GM18526 (cell line): ENCODE data around the gene ROPN1.
"Not testable (repeated sequence)": the region's sequence is repeated elsewhere in the genome, so short reads cannot be mapped to it uniquely, and the experiment has no call there.

Experiments used
- POLR2A ChIP-seq: IDR thresholded peaks from 3 replicates; pipeline ENCODE4 v1.6.1; 2011; ENCODE audit not compliant: insufficient read length; ENCODE audit errors: extremely low read depth

The ROPN1 gene

DNA sequence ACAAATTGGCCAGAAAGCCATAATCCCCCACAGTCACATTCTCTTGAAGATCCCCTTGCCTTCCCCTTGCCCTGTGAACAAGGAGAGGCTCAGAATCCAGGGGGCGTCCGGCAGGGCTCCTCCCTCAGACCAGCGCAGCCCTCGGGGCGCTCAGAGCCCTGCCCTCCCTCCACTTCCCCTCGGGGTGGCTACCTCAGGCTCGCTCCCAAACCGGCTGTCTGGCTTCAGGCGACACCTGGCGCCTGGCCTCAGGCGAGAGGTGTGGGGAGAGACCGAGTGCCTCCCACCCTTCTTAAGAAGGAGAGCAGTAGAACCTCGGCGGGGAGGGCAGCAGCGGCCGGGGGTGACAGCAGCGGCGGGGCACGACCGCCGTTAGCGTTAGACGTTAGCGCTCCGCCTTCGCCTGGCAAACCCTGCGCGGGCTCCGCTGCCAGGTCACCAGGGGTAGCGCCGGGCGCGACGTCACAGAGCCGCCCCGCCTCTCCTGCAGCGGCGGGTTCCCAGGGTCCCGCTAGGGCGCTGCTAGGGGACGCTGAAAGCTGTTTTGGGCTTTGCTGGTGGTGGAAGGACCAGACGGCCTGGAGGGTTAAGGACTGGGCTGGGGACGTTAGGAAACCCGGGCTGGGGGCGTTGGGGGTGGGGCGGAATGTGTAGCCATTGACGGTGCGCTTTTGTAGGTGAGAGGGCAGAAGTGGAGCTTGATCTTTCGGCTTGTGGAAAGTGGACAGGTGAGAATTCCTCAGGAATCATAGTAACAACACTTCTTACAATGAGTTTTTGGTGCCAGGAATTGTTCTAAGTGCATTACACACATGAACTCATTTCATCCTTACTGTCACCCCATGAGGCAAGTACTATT is at the start of gene ROPN1:
Gene ROPN1, minus strand, starts transcription at position 395 of the 859 bp plus-strand sequence. CDS start 11,643 bp downstream, outside the sequence.
- TF ChIP-seq POLR2A = not testable (repeated sequence)

DNA sequence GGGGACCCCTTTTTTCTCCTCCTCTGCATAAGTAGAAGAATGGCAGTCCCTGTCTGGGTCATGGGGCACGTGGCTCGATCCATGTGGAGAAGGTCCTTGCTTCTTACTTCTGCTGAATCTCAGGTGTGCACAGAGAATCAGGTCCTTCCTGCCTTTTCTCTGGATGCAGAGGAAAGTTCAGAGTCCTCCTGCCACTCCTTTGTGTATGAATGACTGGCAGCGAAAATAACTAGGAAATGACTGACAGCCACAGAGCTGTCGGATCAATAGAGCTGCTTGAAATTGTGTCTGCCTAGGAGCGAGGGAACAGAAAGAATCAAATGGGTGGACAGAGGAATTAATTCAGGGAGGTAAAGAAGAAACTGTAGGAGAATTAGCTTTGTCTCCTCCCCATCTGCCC is 49.6 kb upstream of the ROPN1 start:
- no peak for TF ChIP-seq POLR2A

DNA sequence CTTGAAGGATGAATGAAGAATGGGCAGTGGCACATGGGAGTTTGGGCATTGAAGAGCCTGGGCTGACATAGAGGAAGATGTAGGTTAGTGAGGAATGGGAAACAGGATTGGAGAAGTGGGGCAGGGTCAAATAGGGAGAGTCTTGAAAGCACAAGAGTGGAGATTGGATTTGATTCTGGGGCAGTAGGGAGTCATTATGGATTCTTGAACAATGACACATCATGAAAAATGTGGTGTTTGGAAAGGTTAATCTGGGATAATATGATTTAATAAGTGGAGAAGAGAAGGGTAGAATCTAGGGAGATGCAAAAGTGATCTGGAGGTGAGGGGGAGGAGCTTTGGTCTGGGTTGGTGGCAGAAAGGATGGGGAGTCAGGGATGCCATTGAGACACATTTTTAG is 45.4 kb upstream of the ROPN1 start:
- TF ChIP-seq POLR2A = no peak

DNA sequence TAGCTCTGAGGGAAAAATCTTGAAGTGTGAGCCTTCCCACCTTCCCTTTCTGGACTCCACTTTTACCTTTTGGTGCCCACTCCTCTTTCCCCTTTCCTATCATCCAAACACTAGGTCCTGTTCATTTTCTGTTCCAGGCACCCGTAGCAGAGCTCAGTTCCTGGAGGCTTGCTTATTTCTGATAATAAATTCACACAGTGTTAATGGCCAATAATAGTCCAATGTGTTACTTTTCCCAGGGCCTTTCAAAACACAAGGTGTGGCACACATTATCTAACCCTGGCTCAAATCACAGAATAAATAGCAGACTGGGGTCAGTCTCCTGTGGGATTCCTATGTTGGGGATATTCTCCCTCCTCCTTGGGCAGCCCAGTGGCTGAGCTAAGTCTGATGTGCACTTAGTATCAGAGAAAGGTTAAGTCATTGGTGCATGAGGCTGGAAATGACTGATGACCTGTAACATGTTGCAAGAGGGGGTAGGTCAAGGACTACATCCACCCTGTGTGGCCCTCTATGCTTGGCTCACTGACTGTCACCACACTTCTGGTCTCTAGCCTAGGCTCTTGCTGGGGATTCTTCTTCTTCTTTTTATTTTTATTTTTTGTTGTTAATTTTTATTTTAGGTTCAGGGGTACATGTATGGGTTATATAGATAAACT is 43.7 kb upstream of the ROPN1 start:
- no peak for TF ChIP-seq POLR2A

DNA sequence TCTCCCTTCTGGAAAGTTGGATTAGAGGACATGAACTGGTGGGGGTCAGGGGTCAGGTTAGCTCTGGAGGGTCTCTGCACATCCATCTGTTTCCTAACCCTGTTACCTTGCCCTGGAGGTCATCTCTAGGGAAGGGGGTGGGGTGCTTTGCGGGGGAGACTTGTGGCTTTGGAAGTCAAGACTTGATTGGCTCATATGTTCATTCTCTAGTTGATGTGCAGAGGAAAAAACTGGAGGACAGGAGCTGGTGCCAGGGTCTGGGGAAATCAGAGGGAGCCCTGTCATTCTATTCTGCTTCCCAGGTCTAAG is 42.9 kb upstream of the ROPN1 start:
- TF ChIP-seq POLR2A = no peak

DNA sequence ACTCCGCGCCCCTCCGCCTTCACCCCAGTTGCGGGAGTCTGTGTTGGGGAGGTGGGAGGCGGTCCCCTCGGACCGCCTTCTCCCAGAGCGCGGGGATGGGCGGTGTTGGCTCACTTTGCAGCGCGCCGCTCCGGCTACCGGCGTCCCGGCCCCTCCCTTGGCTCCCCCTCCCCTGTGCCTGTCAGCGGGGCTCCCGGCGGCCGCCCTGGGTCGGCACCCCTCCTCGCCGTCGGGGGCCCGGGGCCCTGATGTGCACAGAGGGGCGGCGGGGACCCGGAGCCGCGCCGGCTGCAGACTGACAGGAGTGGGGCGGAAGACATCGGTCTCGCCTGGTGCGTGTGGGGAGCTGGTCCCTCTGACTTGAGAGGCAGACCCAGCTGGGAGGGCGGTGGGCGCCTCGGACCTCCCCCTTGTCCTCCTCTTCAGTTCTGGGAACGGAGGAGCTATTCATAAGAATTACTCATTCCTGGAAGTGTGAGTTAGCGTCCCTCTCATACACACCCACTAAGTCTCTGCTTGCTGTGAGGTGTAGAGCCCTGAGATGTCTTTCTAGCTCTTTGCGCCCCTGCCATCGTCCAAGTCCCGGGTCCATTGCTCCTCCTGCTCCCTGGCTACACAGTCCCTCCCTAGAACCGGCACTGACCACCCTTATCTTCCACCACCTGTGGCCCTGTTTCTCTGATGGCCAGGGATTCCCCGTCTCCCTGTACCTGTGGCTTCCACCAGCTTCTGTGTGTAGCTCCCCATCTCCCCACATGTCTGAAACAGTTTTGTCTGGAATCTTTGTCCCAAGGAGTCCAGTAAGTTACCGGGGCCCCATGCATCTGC is 42.3 kb upstream of the ROPN1 start:
- TF ChIP-seq POLR2A = no peak

DNA sequence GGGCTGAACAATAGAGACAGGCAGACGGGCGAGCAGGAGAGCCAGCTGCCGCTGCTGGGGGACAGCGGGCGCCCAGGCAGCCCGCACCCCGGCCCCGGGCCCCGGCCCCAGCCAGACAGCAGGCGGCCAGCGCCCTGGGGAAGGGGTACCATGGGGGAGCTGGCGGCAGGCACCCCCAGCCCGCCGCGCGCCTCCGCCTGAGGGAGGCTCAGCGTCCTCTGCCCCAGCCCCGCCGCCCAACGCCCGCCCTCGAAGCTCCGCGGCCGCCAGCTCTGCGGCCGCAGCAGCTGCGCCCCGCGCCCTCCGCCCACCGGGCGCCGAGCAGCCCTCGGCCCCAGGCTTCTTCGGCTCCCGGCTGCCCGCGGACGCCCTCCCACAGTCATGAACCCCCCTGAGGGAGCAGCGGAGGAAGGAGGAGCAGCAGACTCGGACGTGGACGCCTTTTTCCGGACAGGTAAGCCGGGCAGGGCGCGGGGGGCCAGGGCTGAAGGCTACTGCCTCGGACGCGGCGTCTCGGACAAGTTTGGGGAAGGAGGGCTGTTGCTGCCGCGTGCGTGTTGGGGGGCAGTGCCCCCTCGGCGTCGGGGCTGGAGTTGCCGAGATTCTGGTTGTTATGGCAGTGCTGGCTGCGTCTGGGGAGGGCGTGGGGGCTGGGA is 41.6 kb upstream of the ROPN1 start, which contains the start of gene KALRN:
Gene KALRN, plus strand, starts transcription at position 10 of the 656 bp plus-strand sequence.
- TF ChIP-seq POLR2A = no peak

DNA sequence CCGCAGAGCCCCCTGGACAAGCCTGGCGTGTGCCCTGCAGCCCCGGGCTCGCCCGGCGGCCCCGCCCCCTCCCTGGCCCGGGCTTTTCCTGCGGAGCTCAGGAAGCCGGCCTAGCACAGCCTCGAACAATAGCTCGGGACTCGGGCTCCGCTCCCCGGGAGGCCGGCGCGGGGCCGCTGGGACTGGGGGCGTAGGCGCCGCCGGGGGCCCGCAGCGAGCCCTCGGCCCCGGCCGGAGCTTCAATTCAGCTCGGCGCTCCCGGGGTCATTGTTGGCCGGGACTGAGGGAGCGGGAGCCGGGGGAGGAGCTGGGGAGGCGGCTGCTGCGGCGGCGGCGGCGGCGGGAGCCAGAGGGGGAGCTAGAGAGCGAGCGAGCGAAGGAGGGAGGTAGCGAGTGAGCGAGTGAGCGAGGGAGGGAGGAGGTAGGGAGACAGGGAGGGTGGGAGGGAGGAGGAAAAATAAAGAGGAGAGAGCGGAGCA is 41.0 kb upstream of the ROPN1 start:
- no peak for TF ChIP-seq POLR2A

DNA sequence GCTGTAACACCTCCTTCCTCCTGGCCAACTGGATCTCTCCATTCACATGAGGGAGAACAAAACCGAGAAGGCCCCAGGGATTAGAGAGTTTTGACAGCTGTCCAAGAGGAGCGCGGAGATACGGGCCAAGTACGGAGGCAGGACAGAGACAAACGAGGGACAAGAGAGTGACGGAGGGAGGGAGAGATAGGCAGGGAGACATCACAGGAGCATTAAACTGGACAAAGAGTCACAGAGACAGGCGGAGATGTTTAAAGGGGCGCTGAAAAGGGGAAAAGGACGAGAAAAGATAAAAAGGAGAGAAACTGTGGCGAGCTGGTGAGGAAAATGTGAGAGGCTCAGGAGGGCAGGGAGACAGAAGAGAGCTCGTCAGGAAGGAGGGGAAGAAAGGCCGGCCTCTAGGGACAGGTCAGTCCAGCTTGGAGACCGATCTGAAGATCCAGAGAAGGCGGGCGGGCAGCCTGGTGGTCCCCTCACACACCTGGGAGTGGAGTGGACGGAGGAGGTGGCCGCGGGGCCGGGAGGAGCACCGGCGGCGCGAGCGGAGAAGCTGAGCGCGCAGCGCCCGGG is 40.5 kb upstream of the ROPN1 start:
- no peak for TF ChIP-seq POLR2A

DNA sequence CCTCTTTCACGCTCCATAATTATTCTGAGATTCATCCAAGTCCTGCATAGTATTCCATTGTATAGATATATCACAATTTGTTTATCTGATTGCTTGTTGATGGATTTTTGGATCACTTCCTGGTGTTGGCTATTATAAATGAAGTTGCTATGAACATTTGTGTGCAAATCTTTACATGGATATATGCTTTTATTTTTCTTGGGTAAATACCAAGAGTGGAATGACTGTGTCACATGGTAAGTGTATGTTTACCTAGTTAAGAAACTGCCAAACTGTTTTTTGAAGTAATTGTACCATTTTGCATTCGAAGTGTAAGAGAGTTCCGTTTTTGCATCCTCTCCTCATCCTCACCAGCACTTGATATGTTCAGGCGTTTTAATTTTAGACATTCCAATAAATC is 34.6 kb upstream of the ROPN1 start:
- no peak for TF ChIP-seq POLR2A

DNA sequence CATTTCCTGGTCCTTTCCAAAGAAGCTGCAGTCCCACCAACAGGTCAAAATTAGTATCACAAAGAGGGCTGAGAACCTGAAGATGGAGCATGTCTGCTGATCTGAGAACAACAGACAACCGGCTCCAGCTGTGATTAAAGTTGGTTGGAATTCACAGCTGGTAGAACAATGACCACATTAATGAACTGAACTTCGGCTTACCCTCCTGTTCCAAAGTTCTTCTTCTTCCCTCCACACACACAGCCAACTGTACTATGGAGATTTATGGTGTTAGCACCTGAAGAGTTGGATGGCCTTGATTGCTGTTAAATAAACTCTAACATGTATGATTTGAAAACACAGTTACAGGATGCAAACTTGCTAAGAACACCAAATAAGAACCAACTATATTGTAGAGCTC is 27.4 kb upstream of the ROPN1 start:
- no peak for TF ChIP-seq POLR2A

DNA sequence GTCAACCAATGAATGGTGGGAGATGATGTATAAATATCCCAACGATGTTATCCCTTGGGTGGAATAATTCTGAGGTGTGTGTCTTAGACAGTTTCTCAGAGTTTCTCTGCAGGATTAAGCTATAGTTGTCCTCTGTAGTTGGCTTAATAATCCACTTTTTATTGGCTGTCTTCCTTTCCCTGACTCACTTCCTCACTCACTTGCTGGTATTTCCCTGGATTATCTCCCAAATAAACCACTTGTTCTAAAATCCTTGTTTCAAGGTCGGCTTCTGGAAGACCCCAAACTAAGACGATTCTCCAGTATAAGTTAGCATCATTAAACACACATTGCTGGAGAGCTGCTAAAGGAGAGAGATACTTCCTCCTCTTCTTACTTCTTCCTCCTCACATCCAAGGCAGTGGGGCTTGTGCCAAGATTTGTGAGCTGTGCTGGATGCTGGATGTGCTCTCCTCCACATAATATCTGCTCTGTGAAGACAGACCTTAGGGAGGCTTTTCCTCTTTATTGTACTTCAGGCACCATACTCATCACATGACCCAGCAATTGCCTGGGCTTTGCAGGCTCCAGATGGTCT is 22.5 kb upstream of the ROPN1 start:
- no peak for TF ChIP-seq POLR2A

DNA sequence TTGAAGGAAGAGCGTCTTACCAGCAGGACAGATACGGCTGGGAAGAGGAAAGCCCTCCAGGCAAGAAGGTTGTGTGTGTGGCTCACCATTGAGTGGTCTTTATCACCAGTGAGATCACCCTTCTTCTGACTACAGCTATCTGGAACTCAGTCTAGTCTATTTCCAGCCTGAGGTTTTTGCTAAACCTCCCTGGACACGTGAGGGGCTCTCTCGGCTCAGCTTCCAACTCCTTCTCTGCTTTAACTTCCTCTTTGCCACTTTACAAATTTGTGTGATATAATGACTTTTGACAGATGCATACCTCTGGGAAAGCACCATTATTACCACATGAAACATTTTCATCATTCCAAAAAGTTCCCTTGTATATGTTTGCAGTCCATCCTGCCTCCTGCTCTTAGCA is 15.3 kb upstream of the ROPN1 start:
- no peak for TF ChIP-seq POLR2A

DNA sequence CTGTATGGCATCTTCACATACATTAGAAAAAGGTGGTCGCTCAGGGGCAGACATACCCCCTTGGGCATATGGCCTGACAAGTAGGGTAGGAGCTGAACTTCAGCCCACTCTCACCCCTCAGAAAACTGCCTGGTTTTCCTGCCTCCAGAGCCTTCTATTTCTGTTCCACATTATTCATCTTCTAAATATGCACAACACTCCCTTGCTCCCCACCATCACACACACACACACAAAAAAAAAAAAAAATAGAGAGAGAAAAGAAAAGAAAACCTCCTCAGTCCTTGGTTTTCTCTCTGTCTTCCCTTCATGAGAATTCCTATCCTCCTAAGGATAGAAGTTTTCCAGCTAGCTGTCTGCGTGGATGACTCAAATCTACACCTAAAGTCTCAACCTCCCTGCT is 5.6 kb upstream of the ROPN1 start:
- TF ChIP-seq POLR2A = no peak
